HEK293T (cell line): Measurements from ENCODE around the gene ARHGAP8.

ENCODE experiments used
- BHLHE40 ChIP-seq: fragments of 450-650 bp; IDR thresholded peaks from 2 replicates; pipeline ENCODE4 v1.6.1; 2016; ENCODE audit warnings: mild to moderate bottlenecking, moderate library complexity, borderline replicate concordance
- FOXA1 ChIP-seq: fragments of 450-650 bp; IDR thresholded peaks from 2 replicates; pipeline ENCODE4 v1.6.1; 2016; ENCODE audit warnings: mild to moderate bottlenecking
- FOXM1 ChIP-seq: fragments of 450-650 bp; IDR thresholded peaks from 2 replicates; pipeline ENCODE4 v1.6.1; 2017; ENCODE audit warnings: mild to moderate bottlenecking, borderline replicate concordance
- NFRKB ChIP-seq: fragments of 450-650 bp; IDR thresholded peaks from 2 replicates; pipeline ENCODE4 v1.6.1; 2016; ENCODE audit warnings: mild to moderate bottlenecking, moderate library complexity
- PKNOX1 ChIP-seq: fragments of 450-650 bp; IDR thresholded peaks from 2 replicates; pipeline ENCODE4 v1.6.1; 2016
- SP1 ChIP-seq: fragments of 450-650 bp; IDR thresholded peaks from 2 replicates; pipeline ENCODE4 v1.6.1; 2017

- no peak for TF ChIP-seq FOXA1
- peak; percentile 9; the same call in 1 of the 2 replicates for TF ChIP-seq PKNOX1
- TF ChIP-seq SP1 = no peak
- no peak for TF ChIP-seq FOXM1
- TF ChIP-seq BHLHE40 = no peak
- TF ChIP-seq NFRKB = no peak
Measured at GRCh38 chr22:44892803-44893730, 140.7 kb downstream of the ARHGAP8 start.
